Small intestine (tissue), 7 donors: ENCODE measurements around the gene SPTBN2. TPM values are rescaled to one million over a fixed set of nuclear protein-coding genes. Genes with fewer than 3 reads are reported as not detected.
A peak's percentile ranks its signal among the peaks of the same experiment; 100 is the strongest.

Experiments
- DNase-seq, 2 donors: peaks; one replicate each; pipeline versions ENCODE4 v3.0.0 to v3.0.0-alpha.2; 2013
- FAIRE-seq: peaks from 2 replicates; lab custom pipeline; 2012; peaks lifted over from hg19 to GRCh38; lab: Jason Lieb, UNC
- H3K27ac ChIP-seq, 3 donors: one replicate each; pipeline ENCODE4 v1.5.1; 2013; ENCODE audit warnings: low read length in 2 of 3, mild to moderate bottlenecking in 2 of 3, control low read depth in 1 of 3, inconsistent platforms in 1 of 3, low read depth in 1 of 3, moderate library complexity in 1 of 3
- H3K27me3 ChIP-seq, 3 donors: one replicate each; pipeline ENCODE4 v1.6.1; 2013; ENCODE audit warnings: low read length in 3 of 3, inconsistent platforms in 1 of 3; ENCODE audit not compliant: control insufficient read depth in 3 of 3, insufficient read depth in 3 of 3
- H3K36me3 ChIP-seq, 3 donors: one replicate each; pipeline ENCODE4 v1.6.1; 2013; ENCODE audit warnings: low read length in 3 of 3, inconsistent platforms in 1 of 3, low read depth in 1 of 3, mild to moderate bottlenecking in 1 of 3, moderate library complexity in 1 of 3; ENCODE audit not compliant: control insufficient read depth in 3 of 3, insufficient read depth in 2 of 3
- H3K4me1 ChIP-seq, 3 donors: one replicate each; pipeline ENCODE4 v1.6.1; 2013; ENCODE audit warnings: low read length in 2 of 3, inconsistent platforms in 1 of 3, low read depth in 1 of 3, mild to moderate bottlenecking in 1 of 3, moderate library complexity in 1 of 3; ENCODE audit not compliant: control insufficient read depth in 3 of 3, insufficient read depth in 2 of 3
- H3K4me3 ChIP-seq, 3 donors: one replicate each; pipeline ENCODE4 v1.5.1; 2013; ENCODE audit warnings: low read length in 3 of 3, control low read depth in 1 of 3, inconsistent platforms in 1 of 3, low read depth in 1 of 3, mild to moderate bottlenecking in 1 of 3, moderate library complexity in 1 of 3
- H3K9me3 ChIP-seq, 2 donors: one replicate each; pipeline ENCODE4 v1.6.1; 2013; ENCODE audit warnings: low read depth in 1 of 2, low read length in 1 of 2; ENCODE audit not compliant: control insufficient read depth in 2 of 2, insufficient read depth in 1 of 2
- WGBS, 3 donors: extraction: QIAGEN DNeasy Blood & Tissue Kit; methylation state at CpG; one replicate each; pipeline ENCODE4 v1.1.7; 2013; 5-methylcytosine and 5-hydroxymethylcytosine counted together
- polyA plus RNA-seq, 4 donors: library from polyadenylated mRNA; stranded (reverse) in 3 of 4; unstranded in 1 of 4; fragments of 200-250 nt in 3 of 4; fragments of 120-200 nt in 1 of 4; gene quantifications; one replicate each; pipeline versions ENCODE4 v1.2.1 to v1.2.3, GENCODE V29; 2013
- donor health status: healthy with polysubstance abuse.
- donor health status: control.
- donor health status: control.
- donor health status: Bipolar disorder and iron deficiency.
- donor health status: healthy.

The SPTBN2 gene
- polyA plus RNA-seq, 4 donors = 0.27 to 5.0 (median 2.8) TPM

DNA sequence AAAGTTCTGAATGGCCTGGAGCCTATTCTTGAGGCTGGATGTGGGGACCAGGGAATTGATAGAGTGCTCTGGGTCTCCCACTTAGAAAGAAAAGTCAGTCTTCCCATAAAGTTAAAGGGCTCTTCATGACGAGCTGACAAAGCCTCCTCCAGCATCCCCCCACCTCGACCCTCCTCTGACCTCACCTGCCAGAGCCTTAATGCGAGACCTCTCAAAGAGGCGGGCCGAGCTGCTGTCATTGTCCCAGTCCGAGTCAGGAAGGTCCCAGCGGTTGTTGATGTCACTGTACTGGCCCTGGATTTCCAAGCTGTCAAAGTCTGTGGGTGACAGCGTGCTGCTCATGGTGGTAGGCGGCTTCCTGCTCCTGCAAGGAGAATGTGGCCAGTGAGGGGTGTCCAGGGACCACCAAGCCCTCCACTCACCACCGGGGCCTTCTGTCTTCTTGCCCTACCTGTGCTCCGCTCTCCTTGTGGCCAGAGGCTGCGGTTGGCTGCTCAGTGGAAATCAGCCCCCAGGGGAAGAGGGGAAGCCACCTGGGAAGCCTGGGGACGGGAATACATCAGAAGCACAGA lies 8.0 kb downstream of the SPTBN2 start:
- no peak overlapping the region for H3K27ac ChIP-seq
- peaks cover 0 to 36% (median 0%) of the 10 kb centered on the region in 3 donors for H3K4me1 ChIP-seq
- H3K9me3 ChIP-seq = no peaks in the 10 kb centered on the region
- H3K27me3 ChIP-seq = peaks cover 0 to 17% (median 5%) of the 10 kb centered on the region in 3 donors
- no peaks in the 10 kb centered on the region for H3K36me3 ChIP-seq
- no peak for DNase-seq
- no peak overlapping the region for H3K4me3 ChIP-seq
- FAIRE-seq = no peak
- WGBS, 3 donors = 76 to 84% (median 78%) methylated on average over 13 of the region's 13 CpGs

DNA sequence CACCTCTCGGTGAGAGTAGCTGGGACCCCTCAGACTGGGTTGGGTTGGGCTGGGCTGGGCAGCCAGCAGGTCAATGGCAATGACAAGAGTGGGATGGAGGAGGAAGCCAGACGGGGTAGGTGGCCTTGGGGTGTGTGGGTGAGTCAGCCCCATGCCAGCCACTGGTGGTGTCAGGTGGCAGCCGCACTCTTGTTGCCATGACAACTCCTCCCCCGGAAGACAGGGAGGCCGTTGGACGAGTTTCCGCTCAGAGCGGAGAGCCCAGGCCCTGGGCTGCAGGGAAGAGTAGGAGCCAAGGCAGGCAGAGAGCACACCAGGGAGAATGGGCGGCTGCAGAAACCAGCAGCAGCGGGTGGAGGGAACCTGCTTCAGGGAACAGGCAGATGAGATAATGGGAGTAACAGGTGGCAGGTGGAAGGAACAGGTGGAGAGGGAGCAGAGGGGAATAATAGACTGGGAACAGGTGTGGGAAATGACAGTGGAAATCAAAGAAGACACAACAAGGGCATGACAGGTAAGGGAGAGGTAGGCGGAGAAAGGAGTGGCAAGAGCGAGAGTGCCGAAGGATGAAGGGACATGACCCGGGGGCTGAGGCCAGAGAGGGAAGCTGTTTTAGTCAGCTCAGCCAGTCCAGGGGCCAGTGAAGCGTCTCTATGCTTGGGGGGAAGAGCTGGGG lies 8.7 kb downstream of the SPTBN2 start:
- no peaks in the 10 kb centered on the region for H3K9me3 ChIP-seq
- H3K27me3 ChIP-seq = peaks cover 0 to 11% (median 5%) of the 10 kb centered on the region in 3 donors
- H3K27ac ChIP-seq = peak overlapping the region in 2 of 3 donors; percentile 21 to 31
- 18 to 48% (median 26%) methylated on average over 15 of the region's 15 CpGs for WGBS, 3 donors
- peaks cover 0 to 36% (median 0%) of the 10 kb centered on the region in 3 donors for H3K4me1 ChIP-seq
- DNase-seq (peak; percentile 64 to 78), FAIRE-seq (no peak)
- no peak overlapping the region for H3K4me3 ChIP-seq
- H3K36me3 ChIP-seq = no peaks in the 10 kb centered on the region

DNA sequence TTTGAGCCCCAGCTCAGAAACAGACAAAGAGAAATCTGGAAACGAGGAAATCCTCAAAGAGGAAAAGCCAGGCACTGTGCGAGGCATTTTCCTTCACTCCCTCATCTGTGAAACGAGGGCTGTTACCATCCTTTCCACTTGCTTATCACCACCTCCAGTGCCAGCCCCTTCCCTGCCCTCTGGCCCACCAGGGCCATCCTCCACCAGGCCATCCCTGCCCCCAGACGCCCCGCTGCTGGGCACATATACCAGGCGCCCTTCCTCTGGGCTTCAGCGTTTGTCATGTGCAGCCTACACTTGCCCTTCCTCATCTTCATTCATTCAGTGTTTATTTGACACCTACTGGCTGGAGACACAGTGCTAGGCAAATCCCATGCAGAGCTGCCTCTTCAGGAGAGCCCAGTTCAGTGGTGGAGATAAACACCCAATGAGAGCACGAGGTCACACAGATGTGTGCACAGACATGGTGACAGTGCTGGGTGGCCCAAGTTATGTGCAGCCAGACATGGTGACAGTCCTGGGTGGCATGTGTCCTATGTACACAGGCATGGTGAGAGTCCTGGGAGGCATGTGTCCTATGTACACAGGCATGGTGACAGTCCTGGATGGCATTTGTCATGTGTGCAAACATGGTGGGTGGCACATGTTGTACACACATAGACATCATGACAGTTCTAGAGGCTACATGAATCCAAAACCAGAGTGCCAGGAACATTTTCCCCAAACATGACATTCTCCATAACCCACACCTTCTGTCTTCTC lies 9.7 kb downstream of the SPTBN2 start:
- Histone ChIP-seq H3K9me3 (no peaks in the 10 kb centered on the region), H3K27me3 (peaks cover 0 to 5% (median under 1%) of the 10 kb centered on the region in 3 donors), H3K4me3 (peak overlapping the region in 1 of 3 donors; percentile 31), H3K27ac (peak overlapping the region in 1 of 3 donors; percentile 31), H3K4me1 (peaks cover 0 to 36% (median 0%) of the 10 kb centered on the region in 3 donors), H3K36me3 (peaks cover 0 to 6% (median 0%) of the 10 kb centered on the region in 3 donors)
- FAIRE-seq (no peak), DNase-seq (no peak)
- WGBS, 3 donors = 65 to 77% (median 72%) methylated on average over 8 of the region's 8 CpGs

DNA sequence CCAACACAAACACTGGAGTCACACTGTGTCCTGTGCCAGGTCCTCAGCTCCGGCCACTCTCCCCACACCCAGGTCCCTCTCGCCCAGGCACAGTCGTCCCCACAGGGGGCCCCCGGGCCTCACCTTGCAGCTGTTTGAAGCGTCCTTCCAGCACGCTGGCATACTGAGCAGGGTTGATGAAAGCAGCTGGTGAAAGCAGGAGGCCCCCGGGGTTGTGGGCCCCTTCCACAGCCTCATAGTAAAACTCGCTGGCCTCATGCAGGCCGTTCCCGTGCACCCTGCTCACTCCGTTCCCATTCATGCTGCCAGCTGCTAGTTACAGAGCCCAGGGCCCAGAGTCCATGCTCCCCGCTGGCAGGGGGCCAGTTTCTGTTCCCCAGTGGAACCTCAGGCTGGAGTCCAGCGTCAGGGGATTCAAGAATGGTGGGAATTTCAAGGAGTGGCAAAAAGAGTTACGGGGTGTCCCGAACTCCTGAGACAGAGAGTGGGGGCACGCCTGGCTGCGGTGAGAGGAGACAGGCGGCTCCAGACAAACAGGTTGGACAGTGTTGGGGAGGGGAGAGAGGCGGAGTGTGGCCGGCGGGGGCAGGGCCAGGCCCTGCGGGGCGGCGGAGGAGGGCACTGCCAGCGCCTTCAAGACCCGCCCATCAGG lies 10.6 kb downstream of the SPTBN2 start:
- H3K4me1 ChIP-seq = peaks cover 0 to 36% (median 0%) of the 10 kb centered on the region in 3 donors
- peak overlapping the region in 1 of 3 donors; percentile 31 for H3K4me3 ChIP-seq
- FAIRE-seq (no peak), DNase-seq (peak; percentile 69 to 84)
- WGBS, 3 donors = 16 to 55% (median 31%) methylated on average over 26 of the region's 26 CpGs
- peaks cover 0 to 5% (median 0%) of the 10 kb centered on the region in 3 donors for H3K27me3 ChIP-seq
- peak overlapping the region in 1 of 3 donors; percentile 31 for H3K27ac ChIP-seq
- no peaks in the 10 kb centered on the region for H3K9me3 ChIP-seq
- peaks cover 0 to 13% (median 0%) of the 10 kb centered on the region in 3 donors for H3K36me3 ChIP-seq

DNA sequence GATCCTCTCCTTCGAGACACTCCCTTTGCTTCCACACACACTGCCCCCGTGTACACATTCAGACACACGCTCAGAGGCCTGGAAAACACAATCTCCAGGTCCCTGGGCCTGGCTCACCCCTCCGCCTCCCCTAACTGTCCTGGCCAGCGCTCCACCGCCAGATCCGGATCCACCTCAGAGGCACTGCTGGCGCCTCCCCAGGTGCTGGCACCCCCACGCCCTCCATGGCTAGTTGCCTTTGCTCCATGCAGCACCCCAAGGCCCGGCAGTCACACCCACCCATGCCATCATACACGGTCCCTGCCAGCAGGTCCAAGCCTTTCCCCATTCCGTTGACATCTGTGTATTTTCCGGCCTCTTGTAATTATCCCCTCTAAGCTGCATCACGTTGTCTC lies 11.1 kb downstream of the SPTBN2 start:
- WGBS, 3 donors = 56 to 73% (median 65%) methylated on average over 14 of the region's 14 CpGs
- H3K36me3 ChIP-seq = peaks cover 0 to 16% (median 0%) of the 10 kb centered on the region in 3 donors
- peaks cover 0 to 5% (median 0%) of the 10 kb centered on the region in 3 donors for H3K27me3 ChIP-seq
- peak overlapping the region in 1 of 3 donors; percentile 31 for H3K27ac ChIP-seq
- H3K9me3 ChIP-seq = no peaks in the 10 kb centered on the region
- no peak for DNase-seq
- peaks cover 0 to 33% (median 0%) of the 10 kb centered on the region in 3 donors for H3K4me1 ChIP-seq
- no peak for FAIRE-seq
- H3K4me3 ChIP-seq = peak overlapping the region in 1 of 3 donors; percentile 31

DNA sequence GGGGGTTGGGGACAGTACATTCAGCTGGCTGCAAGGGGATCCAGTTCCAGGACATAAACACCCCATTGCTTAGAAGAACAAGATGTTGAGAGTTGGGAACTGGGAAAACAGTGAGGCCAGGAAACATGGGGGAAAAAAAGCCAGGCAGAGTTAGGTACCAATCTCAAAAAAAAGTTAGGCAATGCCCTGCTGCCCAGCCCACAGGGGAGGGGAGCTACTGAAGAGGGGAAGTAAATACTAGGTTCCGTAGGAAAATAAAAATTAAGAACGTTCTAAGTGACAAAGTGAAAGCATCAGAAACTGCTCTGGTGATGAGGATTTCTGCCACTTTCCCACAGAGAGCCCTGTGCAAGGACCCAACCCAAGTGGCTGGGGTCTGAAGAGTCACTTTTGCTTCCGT lies 12.0 kb downstream of the SPTBN2 start:
- Histone ChIP-seq H3K4me1 (peaks cover 0 to 31% (median 0%) of the 10 kb centered on the region in 3 donors), H3K9me3 (no peaks in the 10 kb centered on the region), H3K27ac (no peak overlapping the region), H3K4me3 (no peak overlapping the region), H3K36me3 (peaks cover 0 to 16% (median 0%) of the 10 kb centered on the region in 3 donors), H3K27me3 (peaks cover 0 to 3% (median 0%) of the 10 kb centered on the region in 3 donors)
- WGBS, 3 donors = 65 to 85% (median 76%) methylated on average over 3 of the region's 3 CpGs
- FAIRE-seq = no peak
- no peak for DNase-seq

DNA sequence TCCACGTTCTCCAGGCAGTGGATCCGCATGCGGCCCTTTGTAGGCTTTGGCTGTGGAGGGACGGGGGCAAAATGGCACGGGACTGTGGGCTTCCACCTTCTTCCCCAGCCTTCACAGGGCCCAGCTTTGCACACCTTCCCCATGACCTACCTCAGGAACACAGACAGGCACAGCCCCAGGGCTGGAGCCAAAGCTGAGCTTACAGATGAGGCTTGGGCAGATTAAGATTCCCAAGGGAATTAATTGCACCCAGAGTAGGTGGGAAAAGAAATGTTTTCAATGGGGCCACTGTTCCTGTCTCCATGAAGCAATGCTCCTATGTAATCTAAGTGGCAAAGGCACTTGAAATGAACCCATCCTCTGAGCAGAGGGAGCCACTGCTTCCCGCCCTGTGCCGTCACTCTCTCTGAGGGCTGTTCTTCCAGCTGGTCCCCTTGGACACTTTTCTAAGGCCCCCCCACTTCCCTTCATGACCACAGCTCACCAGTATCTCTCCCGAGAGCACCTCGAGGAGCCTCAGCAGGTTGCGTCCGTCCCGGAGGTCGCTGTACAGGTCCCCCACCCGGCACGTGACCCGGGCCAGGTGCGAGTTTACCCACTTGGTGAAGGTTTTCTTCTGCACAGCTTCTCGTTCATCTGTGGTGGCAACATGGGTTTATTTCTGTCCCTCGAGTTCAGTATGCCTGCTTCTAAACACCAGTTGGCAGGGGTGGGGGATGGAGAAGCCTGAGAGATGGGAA lies 13.5 kb downstream of the SPTBN2 start:
- H3K4me3 ChIP-seq = no peak overlapping the region

More for the DNA sequence above, 13.5 kb downstream of the SPTBN2 start:
- H3K27me3 ChIP-seq = no peaks in the 10 kb centered on the region
- WGBS, 3 donors = 90 to 91% (median 91%) methylated on average over 19 of the region's 19 CpGs
- FAIRE-seq (no peak), DNase-seq (no peak)
- H3K36me3 ChIP-seq = peaks cover 0 to 18% (median 0%) of the 10 kb centered on the region in 3 donors
- H3K4me1 ChIP-seq = peaks cover 0 to 26% (median 0%) of the 10 kb centered on the region in 3 donors
- H3K27ac ChIP-seq = no peak overlapping the region
- H3K9me3 ChIP-seq = no peaks in the 10 kb centered on the region
